Measurements from ENCODE around the gene CRK. TPM values are rescaled to one million over a fixed set of nuclear protein-coding genes. Genes with fewer than 3 reads are reported as not detected.
"Not testable (repeated sequence)": the region's sequence is repeated elsewhere in the genome, so short reads cannot be mapped to it uniquely, and the experiment has no call there.

CRK gene
- total RNA-seq, 1 donor: 106 TPM

DNA sequence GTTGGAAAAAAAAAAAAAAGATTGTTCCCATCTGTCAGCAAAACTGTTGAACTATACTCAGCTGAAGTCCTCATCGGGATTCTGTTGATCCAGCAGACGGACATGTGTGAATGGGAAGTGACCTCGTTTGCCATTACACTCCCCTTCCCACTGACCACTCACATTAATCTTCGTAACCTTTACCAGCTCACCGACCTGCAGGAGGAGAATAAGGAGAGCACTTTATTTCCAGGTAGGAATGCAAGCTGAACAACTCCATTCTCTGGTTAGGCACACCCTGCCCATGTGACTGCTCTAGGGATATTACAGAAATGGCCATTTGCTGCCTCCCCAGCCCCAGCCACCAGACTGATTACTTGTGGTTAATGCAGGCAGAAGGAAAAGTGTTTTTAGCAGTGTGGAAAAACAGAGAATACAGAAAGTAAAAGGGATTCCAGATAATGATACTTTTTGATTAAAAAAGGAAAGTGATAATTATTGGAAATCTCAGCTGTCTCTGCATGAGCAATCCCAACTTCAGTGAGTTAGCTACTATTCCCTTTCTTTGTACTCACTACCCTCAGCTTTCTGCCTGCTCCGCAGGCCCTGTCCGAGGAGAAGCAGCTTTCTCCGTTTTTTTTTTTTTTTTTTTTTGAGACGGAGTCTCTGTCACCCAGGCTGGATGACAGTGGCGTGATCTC lies 32.4 kb downstream of the CRK start:
- no peak overlapping the region for H3K4me3 ChIP-seq (ENCODE audit: low read depth, low read length)
- DNase-seq (ENCODE audit: low read depth): no peak
- no peak for TF ChIP-seq CTCF (IDR thresholded peaks at IDR 0.05; ENCODE audit: insufficient read depth, low read length)

- DNase-seq (ENCODE audit: low read depth): peak; percentile 95
- no peak overlapping the region for H3K4me3 ChIP-seq (ENCODE audit: low read depth, low read length)
- no peak for TF ChIP-seq CTCF (IDR thresholded peaks at IDR 0.05; ENCODE audit: insufficient read depth, low read length)
Observed at GRCh38 chr17:1422885-1423284, 33.1 kb downstream of the CRK start.

DNA sequence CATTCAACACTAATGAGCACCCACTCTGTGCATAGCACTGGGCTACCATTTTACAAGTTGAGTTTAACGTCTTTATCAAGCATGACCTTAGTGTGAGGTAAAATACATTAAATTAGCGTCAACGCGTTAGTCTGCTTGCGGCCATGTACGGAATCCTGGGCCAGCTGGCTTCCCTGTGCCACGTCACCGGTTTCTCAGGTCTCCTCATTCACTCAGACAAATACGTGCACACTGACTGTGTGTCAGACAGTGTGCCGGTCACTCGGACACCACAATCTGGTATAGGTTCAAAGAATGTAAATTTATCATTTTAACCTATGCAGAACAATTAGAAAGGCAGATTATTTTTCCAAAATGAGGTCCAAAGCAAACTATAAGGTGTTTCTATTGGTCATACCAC lies 34.6 kb downstream of the CRK start:
- TF ChIP-seq CTCF (IDR thresholded peaks at IDR 0.05; ENCODE audit: insufficient read depth, low read length): no peak
- no peak for DNase-seq (ENCODE audit: low read depth)
- no peak overlapping the region for H3K4me3 ChIP-seq (ENCODE audit: low read depth, low read length)

DNA sequence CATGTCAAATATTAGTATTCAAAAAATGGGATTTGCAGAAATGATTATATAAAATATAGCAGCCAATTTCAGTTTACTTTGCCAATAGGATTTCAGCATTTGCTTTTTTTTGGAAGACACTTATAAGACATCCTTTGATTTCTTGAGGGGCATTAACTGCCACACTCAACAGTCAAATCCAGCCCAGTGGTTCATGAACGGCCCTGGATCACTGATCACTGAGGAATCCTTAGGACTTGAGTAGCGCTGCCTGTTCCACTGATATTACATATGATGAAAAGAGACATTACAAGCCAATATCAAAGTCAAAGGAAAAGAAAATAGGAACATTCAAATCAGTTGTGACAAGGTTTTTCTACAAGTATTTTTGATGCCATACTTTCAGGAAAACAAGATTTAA lies 35.1 kb downstream of the CRK start:
- no peak overlapping the region for H3K4me3 ChIP-seq (ENCODE audit: low read depth, low read length)
- TF ChIP-seq CTCF (IDR thresholded peaks at IDR 0.05; ENCODE audit: insufficient read depth, low read length): no peak
- DNase-seq (ENCODE audit: low read depth): no peak

- H3K4me3 ChIP-seq (ENCODE audit: low read depth, low read length): no peak overlapping the region
- no peak for TF ChIP-seq CTCF (IDR thresholded peaks at IDR 0.05; ENCODE audit: insufficient read depth, low read length)
- DNase-seq (ENCODE audit: low read depth): no peak
Observed at GRCh38 chr17:1420163-1420562, 35.9 kb downstream of the CRK start.

DNA sequence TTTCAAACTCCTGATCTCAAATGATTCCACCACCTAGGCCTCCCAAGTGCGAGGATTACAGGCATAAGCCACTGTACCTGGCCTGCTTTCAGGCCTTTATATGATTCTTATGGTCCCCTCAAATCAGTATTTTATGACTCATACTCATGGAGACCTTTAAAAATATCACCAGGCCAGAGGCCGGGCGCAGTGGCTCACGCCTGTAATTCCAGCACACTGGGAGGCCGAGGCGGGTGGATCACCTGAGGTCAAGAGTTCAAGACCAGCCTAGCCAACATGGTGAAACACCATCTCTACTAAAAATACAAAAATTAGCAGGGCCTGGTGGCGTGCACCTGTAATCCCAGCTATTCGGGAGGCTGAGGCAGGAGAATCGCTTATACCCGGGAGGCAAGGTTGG lies 37.6 kb downstream of the CRK start:
- not testable (repeated sequence) for DNase-seq (ENCODE audit: low read depth); H3K4me3 ChIP-seq (ENCODE audit: low read depth, low read length)

DNA sequence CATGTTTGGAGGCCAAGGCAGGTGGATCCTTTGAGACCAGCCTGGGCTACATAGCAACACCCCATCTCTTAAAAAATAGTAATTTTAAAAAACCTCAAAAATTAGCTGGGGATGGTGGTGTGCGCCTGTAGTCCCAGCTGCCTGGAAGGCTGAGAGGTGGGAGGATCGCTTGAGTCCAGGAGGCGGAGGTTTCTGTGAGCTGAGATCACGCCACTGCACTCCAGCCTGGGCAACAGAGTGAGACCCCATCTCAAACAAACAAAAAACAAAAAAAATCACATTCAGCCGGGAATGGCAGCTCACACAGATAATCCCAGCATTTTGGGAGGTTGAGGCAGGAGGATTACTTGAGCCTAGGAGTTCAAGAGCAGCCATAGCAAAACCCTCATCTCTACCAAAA lies 39.6 kb downstream of the CRK start:
- TF ChIP-seq CTCF (IDR thresholded peaks at IDR 0.05; ENCODE audit: insufficient read depth, low read length): no peak
- DNase-seq (ENCODE audit: low read depth): no peak

More for the DNA sequence above, 39.6 kb downstream of the CRK start:
- no peak overlapping the region for H3K4me3 ChIP-seq (ENCODE audit: low read depth, low read length)
